Measurements from ENCODE around the gene UACA. TPM values are rescaled to one million over a fixed set of nuclear protein-coding genes. Genes with fewer than 3 reads are reported as not detected.

The UACA gene
- total RNA-seq, 1 experiment from 2014 or later, result 48.2 TPM

Other genes with a start within 250 kb of the UACA start
- 43.6 and 45.0 TPM in 2 replicates for gene LARP6, start 90.6 kb upstream of the UACA start, total RNA-seq (2014; rRNA removed)
- 8.0 and 8.9 TPM in 2 replicates for gene THAP10, start 128.9 kb upstream of the UACA start, total RNA-seq (2014; rRNA removed)
- gene LRRC49, start 129.3 kb upstream of the UACA start, total RNA-seq (2014; rRNA removed), result 4.9 and 7.2 TPM in 2 replicates

Data from LHCN-M2 (cell line).